D721Med (cell line): ENCODE results near the gene TGM2.

Experiments used
- DNase-seq: peaks from one replicate; pipeline ENCODE4 v3.0.0; 2011; ENCODE audit warnings: low spot score; ENCODE audit not compliant: insufficient read length
- FAIRE-seq: peaks from 2 replicates; lab custom pipeline; 2011; peaks lifted over from hg19 to GRCh38; lab: Jason Lieb, UNC
- CTCF ChIP-seq: IDR thresholded peaks from 2 replicates; pipeline ENCODE4 v1.5.1; 2012; ENCODE audit warnings: mild to moderate bottlenecking, control low read depth; ENCODE audit not compliant: insufficient read depth; ENCODE audit errors: missing control alignments

The TGM2 gene

GRCh38 chr20:38193586-38194105, 28.6 kb upstream of the TGM2 start:
- no peak for FAIRE-seq

GRCh38 chr20:38192323-38192885, 27.3 kb upstream of the TGM2 start:
- DNase-seq (no peak), FAIRE-seq (no peak)
- TF ChIP-seq CTCF = no peak

More at GRCh38 chr20:38193586-38194105, 28.6 kb upstream of the TGM2 start:
- no peak for DNase-seq
- TF ChIP-seq CTCF = no peak

- TF ChIP-seq CTCF = no peak
- FAIRE-seq (no peak), DNase-seq (no peak)
Measured at GRCh38 chr20:38191654-38192053, 26.6 kb upstream of the TGM2 start.

- no peak for DNase-seq
- FAIRE-seq = no peak
- TF ChIP-seq CTCF = no peak
Measured at GRCh38 chr20:38190936-38191371, 25.9 kb upstream of the TGM2 start.

GRCh38 chr20:38190166-38190565, 25.1 kb upstream of the TGM2 start:
- no peak for DNase-seq
- no peak for TF ChIP-seq CTCF
- FAIRE-seq = no peak

GRCh38 chr20:38187517-38187916, 22.4 kb upstream of the TGM2 start:
- no peak for DNase-seq
- no peak for FAIRE-seq

More at GRCh38 chr20:38187517-38187916, 22.4 kb upstream of the TGM2 start:
- TF ChIP-seq CTCF = no peak
